Measurements from ENCODE around the gene PRRT3. TPM values are rescaled to one million over a fixed set of nuclear protein-coding genes. Genes with fewer than 3 reads are reported as not detected.
A peak's percentile ranks its signal among the peaks of the same experiment; 100 is the strongest.

Gene PRRT3
- total and polyA plus RNA-seq, 2 of the 13 experiments (the other 11 are each of a cell fraction or from before 2014, with no cell fraction given) = 0.22 to 0.44 TPM

- TF ChIP-seq HNF1B (CRISPR knock-in tag; IDR thresholded peaks at IDR 0.05) (peak; percentile 67), ZBTB21 (CRISPR knock-in tag; IDR thresholded peaks at IDR 0.05) (no peak), ATM (IDR thresholded peaks at IDR 0.05; ENCODE audit: borderline replicate concordance) (no peak), ZNF782 (CRISPR knock-in tag; IDR thresholded peaks at IDR 0.05; ENCODE audit: borderline replicate concordance) (peak; percentile 95), MAFF (IDR thresholded peaks at IDR 0.05; ENCODE audit: low read depth, low read length) (no peak), ZNF660 (CRISPR knock-in tag; IDR thresholded peaks at IDR 0.05; ENCODE audit: borderline replicate concordance, low read depth) (no peak), FOXA1 (IDR thresholded peaks at IDR 0.05) (no peak), FOXA1 (CRISPR knock-in tag; IDR thresholded peaks at IDR 0.05) (peak; percentile 51), ZSCAN9 (CRISPR knock-in tag; IDR thresholded peaks at IDR 0.05; ENCODE audit: borderline replicate concordance) (no peak), KLF9 (CRISPR knock-in tag; IDR thresholded peaks at IDR 0.05; ENCODE audit: low read depth) (no peak; the same call in 1 of the 2 replicates), AHR (CRISPR knock-in tag; IDR thresholded peaks at IDR 0.05) (no peak), ZMAT3 (CRISPR knock-in tag; conservative IDR thresholded peaks at IDR 0.05) (peak; percentile 88; the same call in 1 of the 2 replicates), SOX5 (CRISPR knock-in tag; IDR thresholded peaks at IDR 0.05; ENCODE audit: borderline replicate concordance) (0 out of 2 replicates have a peak, but pooled peaks have one; percentile 12), ZNF225 (CRISPR knock-in tag; IDR thresholded peaks at IDR 0.05) (no peak), EED (CRISPR knock-in tag; IDR thresholded peaks at IDR 0.05) (no peak), ZNF672 (CRISPR knock-in tag; IDR thresholded peaks at IDR 0.05) (no peak)
- TF ChIP-seq, protein P1, sequence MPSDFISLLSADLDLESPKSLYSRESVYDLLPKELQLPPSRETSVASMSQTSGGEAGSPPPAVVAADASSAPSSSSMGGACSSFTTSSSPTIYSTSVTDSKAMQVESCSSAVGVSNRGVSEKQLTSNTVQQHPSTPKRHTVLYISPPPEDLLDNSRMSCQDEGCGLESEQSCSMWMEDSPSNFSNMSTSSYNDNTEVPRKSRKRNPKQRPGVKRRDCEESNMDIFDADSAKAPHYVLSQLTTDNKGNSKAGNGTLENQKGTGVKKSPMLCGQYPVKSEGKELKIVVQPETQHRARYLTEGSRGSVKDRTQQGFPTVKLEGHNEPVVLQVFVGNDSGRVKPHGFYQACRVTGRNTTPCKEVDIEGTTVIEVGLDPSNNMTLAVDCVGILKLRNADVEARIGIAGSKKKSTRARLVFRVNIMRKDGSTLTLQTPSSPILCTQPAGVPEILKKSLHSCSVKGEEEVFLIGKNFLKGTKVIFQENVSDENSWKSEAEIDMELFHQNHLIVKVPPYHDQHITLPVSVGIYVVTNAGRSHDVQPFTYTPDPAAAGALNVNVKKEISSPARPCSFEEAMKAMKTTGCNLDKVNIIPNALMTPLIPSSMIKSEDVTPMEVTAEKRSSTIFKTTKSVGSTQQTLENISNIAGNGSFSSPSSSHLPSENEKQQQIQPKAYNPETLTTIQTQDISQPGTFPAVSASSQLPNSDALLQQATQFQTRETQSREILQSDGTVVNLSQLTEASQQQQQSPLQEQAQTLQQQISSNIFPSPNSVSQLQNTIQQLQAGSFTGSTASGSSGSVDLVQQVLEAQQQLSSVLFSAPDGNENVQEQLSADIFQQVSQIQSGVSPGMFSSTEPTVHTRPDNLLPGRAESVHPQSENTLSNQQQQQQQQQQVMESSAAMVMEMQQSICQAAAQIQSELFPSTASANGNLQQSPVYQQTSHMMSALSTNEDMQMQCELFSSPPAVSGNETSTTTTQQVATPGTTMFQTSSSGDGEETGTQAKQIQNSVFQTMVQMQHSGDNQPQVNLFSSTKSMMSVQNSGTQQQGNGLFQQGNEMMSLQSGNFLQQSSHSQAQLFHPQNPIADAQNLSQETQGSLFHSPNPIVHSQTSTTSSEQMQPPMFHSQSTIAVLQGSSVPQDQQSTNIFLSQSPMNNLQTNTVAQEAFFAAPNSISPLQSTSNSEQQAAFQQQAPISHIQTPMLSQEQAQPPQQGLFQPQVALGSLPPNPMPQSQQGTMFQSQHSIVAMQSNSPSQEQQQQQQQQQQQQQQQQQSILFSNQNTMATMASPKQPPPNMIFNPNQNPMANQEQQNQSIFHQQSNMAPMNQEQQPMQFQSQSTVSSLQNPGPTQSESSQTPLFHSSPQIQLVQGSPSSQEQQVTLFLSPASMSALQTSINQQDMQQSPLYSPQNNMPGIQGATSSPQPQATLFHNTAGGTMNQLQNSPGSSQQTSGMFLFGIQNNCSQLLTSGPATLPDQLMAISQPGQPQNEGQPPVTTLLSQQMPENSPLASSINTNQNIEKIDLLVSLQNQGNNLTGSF (CRISPR knock-in tag; IDR thresholded peaks at IDR 0.05) = peak; percentile 89; the same call in 1 of the 2 replicates
- TF ChIP-seq, protein P2, sequence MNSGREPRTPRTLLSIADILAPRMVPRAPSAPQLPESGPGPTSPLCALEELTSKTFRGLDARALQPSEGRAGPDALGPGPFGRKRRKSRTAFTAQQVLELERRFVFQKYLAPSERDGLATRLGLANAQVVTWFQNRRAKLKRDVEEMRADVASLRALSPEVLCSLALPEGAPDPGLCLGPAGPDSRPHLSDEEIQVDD (CRISPR knock-in tag; IDR thresholded peaks at IDR 0.05; ENCODE audit: borderline replicate concordance) = no peak
Observed at GRCh38 chr3:9947025-9947995, 4.9 kb downstream of the PRRT3 start (continued).

All from HepG2 (cell line).